Measurements from ENCODE around the gene SNAPC2.
"Not testable (repeated sequence)": the region's sequence is repeated elsewhere in the genome, so short reads cannot be mapped to it uniquely, and the experiment has no call there.

The SNAPC2 gene

DNA sequence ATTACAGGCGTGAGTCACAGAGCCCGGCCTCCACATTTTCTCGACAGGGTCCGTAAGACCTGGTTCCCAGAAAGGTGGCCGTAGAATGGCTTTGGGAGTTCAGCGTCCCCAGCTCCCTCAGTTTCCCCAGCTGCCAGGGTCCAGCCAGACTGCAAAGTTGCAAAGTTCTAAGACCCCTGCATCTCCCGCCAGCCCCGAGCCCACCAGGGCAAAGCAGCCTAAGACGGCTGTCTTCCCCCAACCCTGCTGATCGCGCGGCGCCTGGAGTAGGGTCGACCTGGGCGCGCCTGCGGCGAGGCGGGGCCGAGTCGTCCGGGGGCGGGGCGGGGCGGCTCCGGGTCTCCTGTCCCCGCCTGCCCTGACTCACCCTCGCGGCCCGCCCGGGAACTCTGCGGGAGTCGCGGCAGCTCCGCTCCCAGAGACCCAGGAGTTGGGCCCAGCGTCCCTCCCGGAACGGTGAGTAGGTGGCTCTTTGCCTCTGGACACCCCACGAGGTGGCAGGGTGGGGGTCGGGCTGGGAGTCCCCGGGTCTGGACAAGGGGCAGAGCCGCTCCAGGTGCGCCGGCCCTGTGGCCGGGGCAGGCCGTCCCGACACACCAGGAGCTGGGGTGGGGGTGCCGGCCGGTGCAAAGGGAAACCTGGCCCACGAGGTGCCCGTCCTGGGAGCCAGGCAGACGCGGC, 31.9 kb upstream of the SNAPC2 start, which contains the start of gene LRRC8E:
TSS of gene LRRC8E (plus strand) at position 366 of the 681 bp plus-strand sequence. CDS start 7,094 bp downstream, outside the sequence.
- in situ Hi-C loops (cut with MboI; ENCODE audit: low sequenced_read_pairs), result no loop called here

DNA sequence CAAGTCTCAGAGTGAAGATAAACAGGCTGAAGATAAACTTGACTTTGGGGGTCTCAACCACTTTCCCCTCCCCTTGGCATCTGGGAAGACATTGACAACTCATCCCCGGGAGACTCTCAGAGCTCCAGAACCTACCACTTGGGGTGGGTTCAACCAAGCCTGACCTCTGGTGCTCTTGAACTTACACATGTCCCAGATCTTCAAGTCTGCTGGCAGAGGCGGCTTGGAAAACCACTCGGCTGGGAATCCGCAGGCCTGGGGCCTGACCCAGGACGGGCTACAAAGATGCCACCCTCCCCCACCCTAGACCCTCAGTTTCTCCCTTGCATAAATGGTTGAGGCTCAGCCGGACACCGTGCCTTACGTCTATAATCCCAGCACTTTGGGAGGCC, 31.3 kb upstream of the SNAPC2 start:
- in situ Hi-C loops (cut with MboI; ENCODE audit: low sequenced_read_pairs), result no loop called here

DNA sequence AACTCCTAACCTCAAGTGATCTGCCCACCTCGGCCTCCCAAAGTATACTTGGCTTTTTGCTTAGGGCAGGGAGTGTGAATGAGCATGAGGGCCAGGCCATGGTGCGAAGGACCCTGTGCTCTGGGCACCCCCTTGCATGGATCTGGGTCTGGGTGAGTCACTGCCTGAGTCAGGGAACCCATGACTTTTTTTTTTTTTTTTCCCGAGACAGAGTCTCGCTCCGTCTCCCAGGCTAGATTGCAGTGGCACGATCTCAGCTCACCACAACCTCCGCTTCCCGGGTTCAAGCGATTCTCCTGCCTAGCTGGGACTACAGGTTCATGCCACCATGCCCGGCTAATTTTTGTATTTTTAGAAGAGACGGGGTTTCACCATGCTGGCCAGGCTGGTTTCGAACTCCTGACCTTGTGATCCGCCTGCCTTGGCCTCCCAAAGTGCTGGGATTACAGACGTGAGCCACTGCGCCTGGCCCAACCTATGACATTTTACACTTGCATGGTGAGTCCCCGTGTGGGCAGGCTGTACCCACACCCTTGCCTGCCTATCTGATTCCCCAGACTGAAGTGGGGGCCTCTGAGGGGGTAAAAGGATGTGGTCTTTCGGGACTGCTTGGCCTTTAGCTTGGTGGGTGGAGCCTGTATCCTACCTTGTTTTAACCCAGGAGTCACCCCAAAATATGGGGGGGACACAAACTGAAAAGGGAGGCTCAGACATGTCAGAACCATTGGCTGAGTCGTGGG, 26.6 kb upstream of the SNAPC2 start:
- in situ Hi-C loops (cut with MboI; ENCODE audit: low sequenced_read_pairs), result not testable (repeated sequence)

DNA sequence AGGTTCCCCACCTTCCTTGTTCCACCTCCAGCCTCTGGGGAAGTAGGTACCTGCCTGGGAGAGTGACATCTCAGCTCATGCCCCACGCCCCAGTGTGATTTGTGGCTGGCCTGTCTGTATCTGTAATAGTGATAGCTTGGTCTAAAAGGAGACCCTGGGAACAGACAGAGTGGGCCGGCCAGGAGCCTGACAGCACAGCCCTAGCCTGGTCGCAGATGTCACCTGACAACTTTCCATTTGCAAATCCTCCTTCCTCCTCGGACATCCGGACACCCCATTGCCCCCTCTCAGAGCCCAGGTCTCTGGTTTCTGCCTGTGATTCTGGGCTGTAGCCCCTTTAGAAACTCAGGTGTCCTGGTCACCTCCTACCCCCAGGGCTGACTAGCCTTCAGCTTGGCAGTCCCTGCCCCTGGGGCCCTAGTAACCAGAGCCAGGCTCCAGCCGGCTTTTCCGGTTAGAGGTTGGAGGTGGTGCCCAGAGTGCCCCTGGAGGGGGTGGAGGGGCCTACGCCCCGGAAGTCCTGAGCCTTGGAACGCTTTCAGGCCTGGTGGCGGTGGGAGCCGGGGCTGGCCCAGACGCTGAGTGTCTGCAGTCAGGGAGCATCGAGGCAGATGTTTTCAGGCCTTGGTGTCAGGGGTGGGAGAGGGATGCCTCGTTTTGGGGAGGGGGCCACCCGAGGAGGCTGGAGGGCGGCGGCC, 25.4 kb upstream of the SNAPC2 start:
- in situ Hi-C loops (cut with MboI; ENCODE audit: low sequenced_read_pairs), result no loop called here

DNA sequence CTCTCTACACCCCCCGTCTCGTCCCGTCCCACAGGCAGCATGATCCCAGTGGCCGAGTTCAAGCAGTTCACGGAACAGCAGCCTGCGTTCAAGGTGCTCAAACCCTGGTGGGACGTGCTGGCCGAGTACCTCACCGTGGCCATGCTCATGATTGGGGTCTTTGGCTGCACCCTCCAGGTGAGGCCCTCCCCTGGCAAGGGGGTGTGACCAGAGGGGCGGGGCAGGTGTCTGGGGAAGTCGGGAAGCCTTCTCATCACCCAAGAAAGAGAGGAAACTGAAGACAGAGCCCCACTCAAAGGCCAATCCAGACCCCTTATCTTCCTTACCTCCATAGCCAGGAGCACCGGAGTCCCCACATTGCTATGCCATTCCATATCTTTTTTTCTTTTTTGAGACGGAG, 24.6 kb upstream of the SNAPC2 start:
- in situ Hi-C loops (cut with MboI; ENCODE audit: low sequenced_read_pairs), result no loop called here

DNA sequence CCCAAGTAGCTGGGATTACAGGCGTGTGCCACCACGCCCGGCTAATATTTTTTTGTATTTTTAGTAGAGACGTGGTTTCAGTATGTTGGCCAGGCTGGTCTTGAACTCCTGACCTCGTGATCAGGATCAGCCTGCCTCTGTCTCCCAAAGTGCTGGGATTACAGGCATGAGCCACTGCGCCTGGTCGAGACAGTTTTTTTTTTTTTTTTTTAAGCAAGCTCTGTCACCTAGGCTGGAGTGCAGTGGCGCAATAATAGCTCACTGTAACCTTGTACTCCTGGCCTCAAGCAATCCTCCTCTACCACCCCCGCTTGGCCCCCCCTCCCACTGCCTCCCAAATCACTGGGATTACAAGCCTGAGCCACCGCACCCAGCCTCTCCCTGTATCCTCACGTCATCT, 22.8 kb upstream of the SNAPC2 start:
- in situ Hi-C loops (cut with MboI; ENCODE audit: low sequenced_read_pairs), result no loop called here

DNA sequence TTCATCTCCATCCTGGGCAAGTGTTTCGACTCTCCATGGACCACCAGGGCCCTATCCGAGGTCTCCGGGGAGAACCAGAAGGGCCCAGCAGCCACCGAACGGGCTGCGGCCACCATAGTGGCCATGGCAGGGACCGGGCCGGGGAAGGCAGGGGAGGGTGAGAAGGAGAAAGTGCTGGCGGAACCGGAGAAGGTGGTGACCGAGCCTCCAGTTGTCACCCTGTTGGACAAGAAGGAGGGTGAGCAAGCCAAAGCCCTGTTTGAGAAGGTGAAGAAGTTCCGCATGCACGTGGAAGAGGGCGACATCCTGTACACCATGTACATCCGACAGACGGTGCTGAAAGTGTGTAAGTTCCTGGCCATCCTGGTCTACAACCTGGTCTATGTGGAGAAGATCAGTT, 21.2 kb upstream of the SNAPC2 start:
- in situ Hi-C loops (cut with MboI; ENCODE audit: low sequenced_read_pairs), result no loop called here

DNA sequence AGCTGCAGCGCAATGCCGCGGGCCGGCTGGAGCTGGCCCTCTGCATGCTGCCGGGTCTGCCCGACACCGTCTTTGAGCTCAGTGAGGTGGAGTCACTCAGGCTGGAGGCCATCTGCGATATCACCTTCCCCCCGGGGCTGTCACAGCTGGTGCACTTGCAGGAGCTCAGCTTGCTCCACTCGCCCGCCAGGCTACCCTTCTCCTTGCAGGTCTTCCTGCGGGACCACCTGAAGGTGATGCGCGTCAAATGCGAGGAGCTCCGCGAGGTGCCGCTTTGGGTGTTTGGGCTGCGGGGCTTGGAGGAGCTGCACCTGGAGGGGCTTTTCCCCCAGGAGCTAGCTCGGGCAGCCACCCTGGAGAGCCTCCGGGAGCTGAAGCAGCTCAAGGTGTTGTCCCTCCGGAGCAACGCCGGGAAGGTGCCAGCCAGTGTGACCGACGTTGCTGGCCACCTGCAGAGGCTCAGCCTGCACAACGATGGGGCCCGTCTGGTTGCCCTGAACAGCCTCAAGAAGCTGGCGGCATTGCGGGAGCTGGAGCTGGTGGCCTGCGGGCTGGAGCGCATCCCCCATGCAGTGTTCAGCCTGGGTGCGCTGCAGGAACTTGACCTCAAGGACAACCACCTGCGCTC, 20.3 kb upstream of the SNAPC2 start:
- in situ Hi-C loops (cut with MboI; ENCODE audit: low sequenced_read_pairs), result no loop called here

DNA sequence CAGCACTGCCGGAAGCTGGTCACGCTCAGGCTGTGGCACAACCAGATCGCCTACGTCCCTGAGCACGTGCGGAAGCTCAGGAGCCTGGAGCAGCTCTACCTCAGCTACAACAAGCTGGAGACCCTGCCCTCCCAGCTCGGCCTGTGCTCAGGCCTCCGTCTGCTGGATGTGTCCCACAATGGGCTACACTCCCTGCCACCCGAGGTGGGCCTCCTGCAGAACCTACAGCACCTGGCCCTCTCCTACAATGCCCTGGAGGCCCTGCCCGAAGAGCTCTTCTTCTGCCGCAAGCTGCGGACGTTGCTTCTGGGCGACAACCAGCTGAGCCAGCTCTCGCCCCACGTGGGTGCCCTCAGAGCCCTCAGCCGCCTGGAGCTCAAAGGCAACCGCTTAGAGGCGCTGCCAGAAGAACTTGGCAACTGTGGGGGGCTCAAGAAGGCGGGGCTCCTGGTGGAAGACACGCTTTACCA, 19.7 kb upstream of the SNAPC2 start:
- in situ Hi-C loops (cut with MboI; ENCODE audit: low sequenced_read_pairs), result no loop called here

DNA sequence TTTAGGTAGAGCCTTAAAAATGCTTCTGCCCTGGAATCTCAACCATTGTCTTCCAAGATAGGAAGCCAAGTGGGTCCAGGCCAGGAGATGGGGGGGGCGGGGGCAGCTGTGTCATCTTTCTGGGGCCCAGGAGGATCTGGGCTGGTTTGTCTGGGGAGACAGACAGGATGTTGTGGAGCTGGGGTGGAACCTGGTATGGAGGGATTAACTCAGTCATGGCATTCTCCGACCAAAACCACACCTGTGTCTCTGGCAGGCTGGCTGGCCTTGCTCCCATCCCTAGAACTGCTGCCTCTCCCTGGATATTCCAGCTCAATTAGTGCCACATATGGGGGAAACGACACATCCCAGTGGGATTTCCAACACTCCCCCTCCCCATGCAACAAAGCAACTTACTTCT, 19.2 kb upstream of the SNAPC2 start:
- in situ Hi-C loops (cut with MboI; ENCODE audit: low sequenced_read_pairs), result no loop called here

DNA sequence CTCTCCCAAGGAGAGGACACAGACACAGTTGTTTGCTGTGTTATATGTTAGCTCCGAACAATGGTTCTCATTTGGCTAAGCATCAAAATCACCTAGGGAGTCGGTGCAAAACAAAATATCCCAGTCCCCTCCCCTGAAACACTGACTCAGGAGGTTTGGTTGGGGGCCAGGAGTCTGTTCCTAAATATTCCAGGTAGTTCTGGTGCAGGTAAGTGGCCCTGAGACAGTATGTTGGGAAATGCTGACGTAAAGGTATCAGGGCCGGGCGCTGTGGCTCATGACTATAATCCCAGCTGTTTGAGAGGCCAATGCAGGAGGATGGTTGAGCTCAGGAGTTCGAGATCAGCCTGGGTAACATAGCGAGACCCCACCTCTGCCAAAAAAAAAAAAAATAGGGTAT, 18.8 kb upstream of the SNAPC2 start:
- in situ Hi-C loops (cut with MboI; ENCODE audit: low sequenced_read_pairs), result no loop called here

DNA sequence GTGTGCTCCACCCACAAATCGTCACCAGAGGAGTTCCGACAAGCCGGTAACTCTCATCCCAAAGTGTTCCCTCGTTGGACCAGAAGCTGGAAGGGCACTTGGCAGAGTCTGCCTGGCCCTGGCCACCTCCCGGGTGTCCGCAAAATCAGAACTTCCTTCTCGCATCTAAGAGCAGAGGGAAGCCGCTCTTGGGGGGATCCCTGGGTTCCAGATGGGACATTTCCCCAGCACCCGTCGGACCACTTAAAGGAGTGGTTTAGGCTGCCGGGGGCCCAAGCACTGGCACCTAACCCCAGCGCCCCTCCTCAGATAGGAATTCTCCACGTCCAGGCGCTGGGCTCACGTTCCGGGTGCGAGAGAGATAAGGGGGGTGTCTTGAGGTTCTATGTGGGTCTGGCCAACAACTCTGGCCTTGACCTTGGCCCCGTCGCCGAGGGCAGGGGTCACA, 17.3 kb upstream of the SNAPC2 start:
- in situ Hi-C loops (cut with MboI; ENCODE audit: low sequenced_read_pairs), result no loop called here

DNA sequence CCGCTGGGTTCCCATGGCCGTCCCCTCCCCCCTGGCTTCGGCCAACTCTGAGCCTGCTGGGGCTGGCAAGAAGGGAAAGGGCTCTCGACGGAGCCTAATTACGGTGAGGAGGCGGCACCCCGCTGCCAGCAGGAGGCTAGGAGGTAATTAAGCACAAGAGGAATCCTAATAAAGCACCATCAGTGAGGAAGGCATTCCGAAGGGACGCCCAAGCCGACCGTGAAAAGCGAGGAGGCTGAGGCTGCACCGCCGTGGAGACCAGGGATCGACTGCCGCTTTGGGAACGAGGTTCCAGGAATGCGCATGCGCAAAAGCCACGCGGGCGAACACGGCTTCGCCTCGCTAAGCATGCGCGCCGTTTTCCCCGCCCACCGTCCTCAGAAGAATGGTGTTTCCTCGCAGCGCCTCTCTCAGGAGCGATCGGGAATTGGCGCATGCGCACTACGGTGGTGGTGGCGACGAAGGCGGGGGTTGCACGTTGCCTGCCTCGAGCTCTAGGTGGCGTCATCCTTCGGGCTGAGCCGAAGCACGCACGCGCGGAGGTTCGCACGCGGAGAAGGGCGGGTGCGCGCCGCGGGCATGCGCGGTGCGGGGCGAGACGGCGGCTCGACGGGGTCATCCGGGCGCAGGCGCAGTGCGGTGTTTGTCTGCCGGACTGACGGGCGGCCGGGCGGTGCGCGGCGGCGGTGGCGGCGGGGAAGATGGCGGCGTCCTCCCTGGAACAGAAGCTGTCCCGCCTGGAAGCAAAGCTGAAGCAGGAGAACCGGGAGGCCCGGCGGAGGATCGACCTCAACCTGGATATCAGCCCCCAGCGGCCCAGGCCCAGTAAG, 16.7 kb upstream of the SNAPC2 start, which contains the start of gene MAP2K7:
TSS of gene MAP2K7 (plus strand) at position 634 of the 830 bp plus-strand sequence. CDS start at position 702, 68 bp downstream.
- in situ Hi-C loops (cut with MboI; ENCODE audit: low sequenced_read_pairs), result no loop called here

DNA sequence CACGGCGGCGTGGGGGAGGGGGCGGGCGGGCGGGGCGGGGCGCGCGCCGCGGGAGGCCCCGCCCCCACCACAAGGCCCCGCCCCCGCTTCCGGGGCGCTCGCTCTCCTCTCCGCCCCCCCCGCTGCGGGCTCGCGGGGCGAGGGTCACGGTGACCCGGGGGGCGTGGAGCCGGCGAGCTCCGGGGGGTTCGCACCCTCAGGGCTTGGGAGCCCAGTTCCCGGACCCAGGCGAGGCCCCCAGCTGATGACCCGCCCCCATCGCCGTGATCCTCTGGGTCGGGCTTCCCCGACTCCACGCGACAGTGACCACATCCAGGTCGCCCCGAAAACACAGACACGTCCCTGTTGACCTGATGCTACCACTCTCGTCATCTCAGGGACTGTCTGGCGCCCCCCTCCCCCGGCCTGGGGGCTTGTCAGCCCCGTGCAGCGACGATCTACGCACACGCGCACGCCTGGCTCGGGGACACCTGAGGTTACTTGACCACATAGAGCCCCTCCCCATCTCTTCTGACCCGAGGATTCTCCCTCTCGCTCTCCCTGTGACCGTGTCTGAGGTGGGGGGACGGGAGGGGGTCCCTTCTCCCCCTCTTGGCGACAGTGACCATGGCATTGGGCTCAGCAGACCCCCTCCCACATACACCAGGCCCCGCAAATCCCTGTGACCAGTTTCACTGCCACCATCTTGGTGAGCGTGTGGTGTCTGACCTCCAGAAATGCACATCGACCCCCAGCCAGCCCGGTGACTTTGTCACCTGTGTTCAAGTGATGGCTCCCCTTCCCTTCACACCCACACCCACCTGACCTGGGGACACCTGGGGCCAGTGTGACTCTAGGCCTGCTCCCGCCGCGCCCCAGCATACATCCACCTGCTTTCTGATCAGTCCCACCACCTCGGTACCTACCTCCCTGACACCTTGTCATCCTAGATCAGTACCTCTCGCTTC, 15.8 kb upstream of the SNAPC2 start:
- in situ Hi-C loops (cut with MboI; ENCODE audit: low sequenced_read_pairs), result no loop called here

DNA sequence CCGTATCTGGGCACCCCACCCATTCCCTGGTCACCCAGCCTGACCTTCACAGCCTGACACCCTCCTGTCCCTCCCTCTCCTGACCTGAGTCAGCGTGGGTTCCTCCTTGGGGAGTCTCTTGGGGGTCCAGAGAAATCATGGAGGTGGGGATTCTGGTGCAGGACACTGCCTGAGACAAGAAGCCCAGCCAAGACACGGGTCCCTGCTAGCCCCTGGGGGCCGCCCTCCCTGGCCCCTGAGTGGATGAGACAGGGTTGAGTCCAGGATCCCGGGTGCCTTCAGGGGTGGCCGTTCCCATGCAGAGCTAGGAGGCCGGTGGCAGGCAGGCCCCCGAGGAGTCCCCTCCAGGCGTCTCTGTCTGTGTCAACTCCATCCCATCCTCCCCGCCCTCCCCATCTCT, 14.9 kb upstream of the SNAPC2 start:
- in situ Hi-C loops (cut with MboI; ENCODE audit: low sequenced_read_pairs), result no loop called here

DNA sequence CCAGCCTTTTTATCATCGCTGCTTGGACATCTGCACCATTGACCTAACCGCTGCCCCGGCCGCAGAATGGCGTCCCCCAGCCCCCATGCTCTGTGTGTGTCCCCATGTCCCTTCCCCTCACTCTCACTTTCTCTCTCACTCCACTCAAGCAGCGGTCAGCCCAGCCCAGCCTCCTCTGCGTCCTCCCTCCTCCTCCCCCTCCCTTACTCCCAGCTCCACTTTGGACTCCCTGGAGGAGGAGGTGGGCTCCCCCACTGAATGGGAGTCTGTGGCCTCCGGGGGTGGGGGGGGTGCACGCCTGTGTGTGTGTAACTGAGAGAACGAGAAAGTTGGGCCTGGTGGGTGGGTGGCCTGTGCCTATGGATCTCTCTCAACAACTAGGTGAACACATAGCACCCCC, 14.3 kb upstream of the SNAPC2 start:
- in situ Hi-C loops (cut with MboI; ENCODE audit: low sequenced_read_pairs), result no loop called here

DNA sequence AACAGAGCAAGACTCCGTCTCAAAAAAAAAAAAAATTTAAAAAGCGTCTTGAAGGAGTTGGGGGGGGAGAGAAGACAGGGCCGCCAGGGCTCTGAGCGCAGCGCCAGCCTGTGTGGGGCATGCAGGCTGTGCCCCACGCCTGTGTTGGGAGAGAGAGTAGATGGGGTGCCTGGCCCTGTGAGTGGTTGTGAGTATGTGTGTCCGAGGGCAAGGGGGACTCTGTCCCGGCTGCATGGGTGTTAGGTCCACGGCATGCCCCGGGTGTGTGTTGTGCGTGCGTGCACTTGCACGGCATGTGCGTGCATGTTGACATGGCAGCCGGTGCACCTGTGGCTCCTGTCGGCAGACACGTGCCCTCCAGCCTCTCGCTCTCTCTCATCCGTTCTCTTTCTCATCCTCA, 13.0 kb upstream of the SNAPC2 start:
- in situ Hi-C loops (cut with MboI; ENCODE audit: low sequenced_read_pairs), result no loop called here

DNA sequence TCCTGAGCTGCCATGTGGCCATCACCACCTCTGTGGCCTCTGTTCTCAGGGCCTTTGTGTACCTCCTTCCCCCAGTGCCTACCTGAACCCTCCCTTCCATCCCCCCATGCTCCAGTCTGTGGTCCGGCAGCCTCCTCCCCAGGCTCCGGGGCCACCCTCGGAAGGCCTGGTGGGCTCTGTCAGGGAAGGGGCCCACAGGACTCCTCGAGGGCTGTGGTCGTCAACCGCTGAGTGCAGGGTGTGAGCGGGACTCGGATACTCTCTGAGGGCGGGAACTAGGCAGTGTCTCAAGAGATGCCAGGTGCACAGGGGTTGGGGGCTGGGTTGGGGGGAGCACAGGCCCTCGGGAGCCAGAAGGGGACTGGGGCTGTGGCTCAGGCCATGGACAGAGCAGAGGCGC, 12.6 kb upstream of the SNAPC2 start:
- in situ Hi-C loops (cut with MboI; ENCODE audit: low sequenced_read_pairs), result no loop called here

DNA sequence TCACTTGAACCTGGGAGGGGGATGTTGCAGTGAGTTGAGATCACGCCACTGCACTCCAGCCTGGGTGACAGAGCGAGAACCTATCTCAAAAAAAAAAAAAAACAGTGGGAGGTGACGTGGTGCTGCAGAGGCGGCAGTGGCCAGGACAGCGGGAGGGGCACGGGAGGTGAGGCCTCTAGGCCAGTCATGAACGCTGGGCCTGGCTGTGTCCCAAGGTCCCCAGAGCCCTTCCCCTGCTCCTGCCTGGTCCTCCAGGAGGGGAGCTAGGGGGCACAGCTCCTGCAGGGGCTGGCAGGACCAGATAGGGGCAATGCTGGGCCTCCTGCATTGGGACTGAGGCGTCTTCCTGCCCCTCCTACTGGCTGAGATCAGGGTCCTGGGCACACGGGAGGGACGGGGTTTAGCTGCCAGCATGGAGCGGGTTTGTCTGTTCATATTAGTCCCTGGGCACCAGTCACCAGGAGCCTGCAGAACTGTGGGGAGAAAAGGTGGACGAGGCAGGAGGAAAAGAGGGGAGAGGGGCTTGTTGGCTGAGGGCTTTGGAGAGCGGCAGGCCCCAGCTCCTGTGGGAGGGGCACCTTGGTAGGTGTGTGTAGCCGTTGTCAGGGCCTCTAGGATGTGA, 11.9 kb upstream of the SNAPC2 start:
- in situ Hi-C loops (cut with MboI; ENCODE audit: low sequenced_read_pairs), result no loop called here
